Stimulated activated CD8-positive, alpha-beta memory T cell treated with anti-CD3 and anti-CD28 coated beads, Interleukin-12 subunit alpha, Interleukin-12 subunit beta, amount 100 ng/mL, for 1 hour (primary cell): ENCODE results near the gene PHGDH.

ENCODE experiments used
- DNase-seq: peaks from one replicate; pipeline ENCODE4 v3.0.0-alpha.2; 2020; ENCODE audit warnings: low read depth

The PHGDH gene

DNA sequence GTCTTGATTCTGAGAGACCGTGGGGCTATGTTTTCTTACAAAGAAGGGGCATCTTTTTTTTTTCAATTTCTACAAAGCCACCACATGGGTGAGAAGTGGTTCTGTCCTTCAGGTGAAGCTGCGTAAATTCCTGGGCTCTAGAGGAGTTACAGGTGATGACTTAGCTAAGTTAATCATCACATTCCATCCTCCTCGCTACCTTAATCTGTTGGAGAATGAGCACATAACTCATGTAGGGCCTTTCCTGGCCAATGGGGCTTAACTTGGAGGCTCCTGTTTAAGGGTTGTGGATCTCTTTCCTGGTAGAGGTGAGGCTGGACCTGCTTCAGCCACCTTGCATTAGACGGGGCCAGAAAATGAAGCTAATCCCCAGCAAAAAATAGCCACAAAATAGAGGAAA is 79.6 kb downstream of the PHGDH start:
- no peak for DNase-seq
